HEK293 (cell line): ENCODE data around the gene EPHB1.

Experiments used
- CTCF ChIA-PET: fragments of 350-600 bp; formaldehyde crosslinking; extraction: SDS; loops from one replicate; lab custom pipeline; 2021; ENCODE audit warnings: antibody characterized with exemption; lab: Yijun Ruan, JAX
- POLR2A ChIA-PET: fragments of 300-600 bp; formaldehyde crosslinking; extraction: SDS; loops from one replicate; lab custom pipeline; 2020; ENCODE audit warnings: antibody characterized with exemption, inconsistent platforms; lab: Yijun Ruan, JAX
- H3K27ac ChIP-seq: fragments of 200-500 bp; sonication (Bioruptor generic); 2 replicates; pipeline ENCODE4 v1.5.1; 2014; ENCODE audit warnings: low read depth, low read length, control low read depth, inconsistent platforms; ENCODE audit errors: extremely low read depth
- H3K36me3 ChIP-seq, 2 experiments: fragments of 200-500 bp in 1 of 2; sonication (Bioruptor generic) in 1 of 2; 1 replicate in 1 of 2; 2 replicates in 1 of 2; pipeline ENCODE4 v1.5.1; 2014 to 2017; ENCODE audit warnings: inconsistent platforms in 2 of 2, low read length in 2 of 2; ENCODE audit not compliant: control insufficient read depth in 2 of 2, insufficient read depth in 1 of 2
- H3K4me1 ChIP-seq: fragments of 200-500 bp; sonication (Bioruptor generic); 2 replicates; pipeline ENCODE4 v1.5.1; 2014; ENCODE audit warnings: mild to moderate bottlenecking, low read length, inconsistent platforms; ENCODE audit not compliant: control insufficient read depth, insufficient read depth
- H3K4me3 ChIP-seq: 2 replicates; pipeline ENCODE4 v1.5.1; 2011; ENCODE audit warnings: low read depth, mild to moderate bottlenecking, control low read depth, low read length, moderate library complexity
- H3K9me3 ChIP-seq: fragments of 200-500 bp; sonication (Bioruptor generic); 2 replicates; pipeline ENCODE4 v1.5.1; 2014; ENCODE audit warnings: low read depth, low read length, inconsistent platforms; ENCODE audit not compliant: control insufficient read depth, insufficient read depth
- KLF8 ChIP-seq: fragments of 450-650 bp; formaldehyde crosslinking; IDR thresholded peaks from 2 replicates; pipeline ENCODE4 v1.5.1; 2016; ENCODE audit warnings: missing biosample characterization, missing genetic modification characterization
- REPIN1 ChIP-seq: fragments of 450-650 bp; formaldehyde crosslinking; IDR thresholded peaks from 2 replicates; pipeline ENCODE4 v1.5.1; 2017; ENCODE audit warnings: missing biosample characterization, missing genetic modification characterization, low read depth
- SP3 ChIP-seq: fragments of 450-650 bp; formaldehyde crosslinking; IDR thresholded peaks from 2 replicates; pipeline ENCODE4 v1.5.1; 2016; ENCODE audit warnings: missing biosample characterization, missing genetic modification characterization
- ZBTB1 ChIP-seq: fragments of 450-650 bp; formaldehyde crosslinking; IDR thresholded peaks from 2 replicates; pipeline ENCODE4 v1.5.1; 2016; ENCODE audit warnings: missing biosample characterization, missing genetic modification characterization
- ZBTB20 ChIP-seq: fragments of 450-650 bp; formaldehyde crosslinking; IDR thresholded peaks from 2 replicates; pipeline ENCODE4 v1.5.1; 2016; ENCODE audit warnings: missing biosample characterization, missing genetic modification characterization
- ZBTB21 ChIP-seq: fragments of 450-650 bp; formaldehyde crosslinking; IDR thresholded peaks from 2 replicates; pipeline ENCODE4 v1.5.1; 2017; ENCODE audit warnings: missing biosample characterization, missing genetic modification characterization
- ZBTB44 ChIP-seq: fragments of 450-650 bp; IDR thresholded peaks from 2 replicates; pipeline ENCODE4 v1.5.1; 2018; ENCODE audit warnings: missing biosample characterization, mild to moderate bottlenecking, missing genetic modification characterization
- ZBTB49 ChIP-seq: fragments of 450-650 bp; formaldehyde crosslinking; IDR thresholded peaks from 2 replicates; pipeline ENCODE4 v1.5.1; 2016; ENCODE audit warnings: missing biosample characterization, missing genetic modification characterization, low read depth
- ZFP3 ChIP-seq: fragments of 450-650 bp; formaldehyde crosslinking; IDR thresholded peaks from 2 replicates; pipeline ENCODE4 v1.5.1; 2016; ENCODE audit warnings: low read depth, missing biosample characterization, missing genetic modification characterization
- ZFP37 ChIP-seq: fragments of 450-650 bp; formaldehyde crosslinking; IDR thresholded peaks from 2 replicates; pipeline ENCODE4 v1.5.1; 2016; ENCODE audit warnings: missing biosample characterization, missing genetic modification characterization
- ZIC2 ChIP-seq: fragments of 450-650 bp; formaldehyde crosslinking; IDR thresholded peaks from 2 replicates; pipeline ENCODE4 v1.5.1; 2016; ENCODE audit warnings: missing biosample characterization, missing genetic modification characterization
- ZNF169 ChIP-seq: fragments of 450-650 bp; formaldehyde crosslinking; IDR thresholded peaks from 2 replicates; pipeline ENCODE4 v1.5.1; 2016; ENCODE audit warnings: missing biosample characterization, missing genetic modification characterization
- ZNF18 ChIP-seq: fragments of 450-650 bp; formaldehyde crosslinking; IDR thresholded peaks from 2 replicates; pipeline ENCODE4 v1.5.1; 2016; ENCODE audit warnings: missing biosample characterization, missing genetic modification characterization
- ZNF202 ChIP-seq: fragments of 450-650 bp; formaldehyde crosslinking; IDR thresholded peaks from 2 replicates; pipeline ENCODE4 v1.5.1; 2016; ENCODE audit warnings: missing biosample characterization, missing genetic modification characterization, borderline replicate concordance
- ZNF221 ChIP-seq: fragments of 450-650 bp; formaldehyde crosslinking; IDR thresholded peaks from 2 replicates; pipeline ENCODE4 v1.5.1; 2017; ENCODE audit warnings: missing biosample characterization, missing genetic modification characterization, borderline replicate concordance
- ZNF324 ChIP-seq: fragments of 450-650 bp; formaldehyde crosslinking; IDR thresholded peaks from 2 replicates; pipeline ENCODE4 v1.5.1; 2016; ENCODE audit warnings: missing biosample characterization, missing genetic modification characterization
- ZNF398 ChIP-seq: fragments of 450-650 bp; formaldehyde crosslinking; IDR thresholded peaks from 2 replicates; pipeline ENCODE4 v1.5.1; 2017; ENCODE audit warnings: missing biosample characterization, missing genetic modification characterization
- ZNF433 ChIP-seq: fragments of 450-650 bp; formaldehyde crosslinking; IDR thresholded peaks from 2 replicates; pipeline ENCODE4 v1.5.1; 2016; ENCODE audit warnings: missing biosample characterization, missing genetic modification characterization, low read depth
- ZNF510 ChIP-seq: fragments of 450-650 bp; formaldehyde crosslinking; IDR thresholded peaks from 2 replicates; pipeline ENCODE4 v1.5.1; 2018; ENCODE audit warnings: mild to moderate bottlenecking, missing genetic modification characterization, missing biosample characterization; ENCODE audit not compliant: insufficient replicate concordance
- ZNF513 ChIP-seq: fragments of 450-650 bp; IDR thresholded peaks from 2 replicates; pipeline ENCODE4 v1.5.1; 2018; ENCODE audit warnings: missing biosample characterization, missing genetic modification characterization
- ZNF585B ChIP-seq: fragments of 450-650 bp; formaldehyde crosslinking; IDR thresholded peaks from 2 replicates; pipeline ENCODE4 v1.5.1; 2016; ENCODE audit warnings: missing biosample characterization, missing genetic modification characterization
- ZNF623 ChIP-seq: fragments of 450-650 bp; formaldehyde crosslinking; IDR thresholded peaks from 2 replicates; pipeline ENCODE4 v1.5.1; 2016; ENCODE audit warnings: missing biosample characterization, missing genetic modification characterization
- ZNF785 ChIP-seq: fragments of 450-650 bp; formaldehyde crosslinking; IDR thresholded peaks from 2 replicates; pipeline ENCODE4 v1.5.1; 2016; ENCODE audit warnings: missing biosample characterization, missing genetic modification characterization

Gene EPHB1

GRCh38 chr3:134991003-134991402, 195.9 kb downstream of the EPHB1 start:
- CTCF ChIA-PET: no interaction called here
- Histone ChIP-seq H3K4me3 (no peak overlapping the region), H3K27ac (no peak overlapping the region), H3K4me1 (no peaks in the 10 kb centered on the region), H3K36me3 (no peaks in the 10 kb centered on the region), H3K9me3 (no peaks in the 10 kb centered on the region)
- no peak for TF ChIP-seq ZNF513 (tag by site-specific recombination)
- TF ChIP-seq REPIN1: no peak
- no peak for TF ChIP-seq ZBTB1 (tag by site-specific recombination)
- TF ChIP-seq ZNF169 (tag by site-specific recombination): no peak
- no peak for TF ChIP-seq ZNF221
- TF ChIP-seq ZNF623 (tag by site-specific recombination): no peak
- TF ChIP-seq ZBTB20: no peak
- no peak for TF ChIP-seq ZNF510
- TF ChIP-seq KLF8 (tag by site-specific recombination): no peak
- no peak for TF ChIP-seq SP3 (tag by site-specific recombination)
- TF ChIP-seq ZNF202 (tag by site-specific recombination): no peak
- TF ChIP-seq ZNF324 (tag by site-specific recombination): no peak
- POLR2A ChIA-PET: no interaction called here

GRCh38 chr3:134991472-134992010, 196.5 kb downstream of the EPHB1 start:
- H3K4me1 ChIP-seq: no peaks in the 10 kb centered on the region
- no peaks in the 10 kb centered on the region for H3K36me3 ChIP-seq
- H3K9me3 ChIP-seq: no peaks in the 10 kb centered on the region
- ChIA-PET POLR2A (no interaction called here), CTCF (no interaction called here)
- H3K27ac ChIP-seq: no peak overlapping the region
- no peak overlapping the region for H3K4me3 ChIP-seq
- TF ChIP-seq ZBTB44: no peak
- 0 out of 2 replicates have a peak, but pooled peaks have one; percentile 9 for TF ChIP-seq ZIC2 (tag by site-specific recombination)

GRCh38 chr3:134992180-134992579, 197.1 kb downstream of the EPHB1 start:
- Histone ChIP-seq H3K27ac (no peak overlapping the region), H3K4me3 (no peak overlapping the region), H3K36me3 (no peaks in the 10 kb centered on the region), H3K9me3 (no peaks in the 10 kb centered on the region), H3K4me1 (no peaks in the 10 kb centered on the region)
- POLR2A ChIA-PET: no interaction called here
- TF ChIP-seq ZNF433: no peak
- TF ChIP-seq ZFP3: no peak
- TF ChIP-seq ZBTB49 (tag by site-specific recombination): no peak
- TF ChIP-seq ZNF398: no peak
- no peak for TF ChIP-seq ZBTB21 (tag by site-specific recombination)
- no peak for TF ChIP-seq ZNF785 (tag by site-specific recombination)
- no peak for TF ChIP-seq ZNF18 (tag by site-specific recombination)
- TF ChIP-seq ZFP37: no peak
- TF ChIP-seq ZNF585B (tag by site-specific recombination): no peak
- CTCF ChIA-PET: no interaction called here
